GM19468 (cell line): ENCODE data around the gene NEGR1.

Experiments used
- ATAC-seq: cut with Tn5 transposase; IDR thresholded peaks from one replicate; pipeline ENCODE4 v1.9.1; 2021; ENCODE audit warnings: mild to moderate bottlenecking, moderate library complexity, moderate number of reproducible peaks; ENCODE audit not compliant: unreplicated experiment; ENCODE audit errors: extremely low read depth

Gene NEGR1

GRCh38 chr1:71738256-71738655 lies 544.1 kb downstream of the NEGR1 start:
- ATAC-seq, result no peak

- no peak for ATAC-seq
Observed at GRCh38 chr1:71737768-71738167, 544.6 kb downstream of the NEGR1 start.

GRCh38 chr1:71733121-71733520 lies 549.2 kb downstream of the NEGR1 start:
- ATAC-seq, result no peak

- no peak for ATAC-seq
Observed at GRCh38 chr1:71721532-71721931, 560.8 kb downstream of the NEGR1 start.

GRCh38 chr1:71719330-71719729 lies 563.0 kb downstream of the NEGR1 start:
- no peak for ATAC-seq

- no peak for ATAC-seq
Observed at GRCh38 chr1:71717186-71717585, 565.2 kb downstream of the NEGR1 start.

GRCh38 chr1:71711456-71711855 lies 570.9 kb downstream of the NEGR1 start:
- no peak for ATAC-seq

- no peak for ATAC-seq
Observed at GRCh38 chr1:71706029-71706671, 576.2 kb downstream of the NEGR1 start.

GRCh38 chr1:71698186-71698585 lies 584.2 kb downstream of the NEGR1 start:
- no peak for ATAC-seq

- ATAC-seq, result no peak
Observed at GRCh38 chr1:71695821-71696220, 586.5 kb downstream of the NEGR1 start.

GRCh38 chr1:71695084-71695483 lies 587.3 kb downstream of the NEGR1 start:
- ATAC-seq, result no peak

- ATAC-seq, result no peak
Observed at GRCh38 chr1:71693581-71693980, 588.8 kb downstream of the NEGR1 start.

GRCh38 chr1:71689635-71690034 lies 592.7 kb downstream of the NEGR1 start:
- no peak for ATAC-seq

- no peak for ATAC-seq
Observed at GRCh38 chr1:71687376-71687775, 595.0 kb downstream of the NEGR1 start.

- no peak for ATAC-seq
Observed at GRCh38 chr1:71676979-71677925, 605.1 kb downstream of the NEGR1 start.

- no peak for ATAC-seq
Observed at GRCh38 chr1:71668065-71668464, 614.3 kb downstream of the NEGR1 start.

GRCh38 chr1:71667216-71667615 lies 615.1 kb downstream of the NEGR1 start:
- ATAC-seq, result no peak

- no peak for ATAC-seq
Observed at GRCh38 chr1:71666609-71667008, 615.7 kb downstream of the NEGR1 start.

- ATAC-seq, result no peak
Observed at GRCh38 chr1:71660411-71660810, 621.9 kb downstream of the NEGR1 start.

- no peak for ATAC-seq
Observed at GRCh38 chr1:71657891-71658679, 624.3 kb downstream of the NEGR1 start.

GRCh38 chr1:71656902-71657301 lies 625.4 kb downstream of the NEGR1 start:
- no peak for ATAC-seq
